RPMI8226 (cell line): ENCODE measurements around the gene SPEM3.
"Not testable (repeated sequence)": the region's sequence is repeated elsewhere in the genome, so short reads cannot be mapped to it uniquely, and the experiment has no call there.

Experiments used
- DNase-seq: peaks from one replicate; pipeline ENCODE4 v3.0.0-alpha.2; 2015

Gene SPEM3

GRCh38 chr17:7475764-7476422, 47.2 kb downstream of the SPEM3 start:
- no peak for DNase-seq

- no peak for DNase-seq
Measured at GRCh38 chr17:7476494-7476893, 47.8 kb downstream of the SPEM3 start.

- no peak for DNase-seq
Measured at GRCh38 chr17:7476951-7477350, 48.3 kb downstream of the SPEM3 start.

GRCh38 chr17:7477392-7478275, 49.0 kb downstream of the SPEM3 start:
- no peak for DNase-seq

- peak; percentile 14 for DNase-seq
Measured at GRCh38 chr17:7478276-7479212, 49.9 kb downstream of the SPEM3 start.

GRCh38 chr17:7479213-7480088, 50.8 kb downstream of the SPEM3 start, which contains the start of gene ZBTB4:
ZBTB4 (minus strand) TSS chr17:7479631; CDS start chr17:7466801, 12,830 bp downstream.
- peak; percentile 47 for DNase-seq

GRCh38 chr17:7480089-7480384, 51.4 kb downstream of the SPEM3 start:
- no peak for DNase-seq

- DNase-seq = not testable (repeated sequence)
Measured at GRCh38 chr17:7481275-7481674, 52.6 kb downstream of the SPEM3 start, which contains the start of gene SLC35G6. SLC35G6 (plus strand) TSS chr17:7481446; CDS start chr17:7481517, 71 bp downstream.

- DNase-seq = not testable (repeated sequence)
Measured at GRCh38 chr17:7481842-7482741, 53.4 kb downstream of the SPEM3 start.
